ENCODE measurements around the gene NEDD4L.

NEDD4L gene

GRCh38 chr18:58052960-58053359, 8.9 kb downstream of the NEDD4L start:
- no peak for DNase-seq (ENCODE audit: low read depth)

- no peak for DNase-seq (ENCODE audit: low read depth)
Measured at GRCh38 chr18:58054041-58054781, 10.2 kb downstream of the NEDD4L start.

GRCh38 chr18:58055890-58056558, 12.0 kb downstream of the NEDD4L start:
- no peak for DNase-seq (ENCODE audit: low read depth)

- no peak for DNase-seq (ENCODE audit: low read depth)
Measured at GRCh38 chr18:58056852-58057251, 12.8 kb downstream of the NEDD4L start.

- no peak for DNase-seq (ENCODE audit: low read depth)
Measured at GRCh38 chr18:58057291-58057965, 13.4 kb downstream of the NEDD4L start.

GRCh38 chr18:58058720-58059119, 14.7 kb downstream of the NEDD4L start:
- DNase-seq (ENCODE audit: low read depth): no peak

GRCh38 chr18:58060254-58060653, 16.2 kb downstream of the NEDD4L start:
- DNase-seq (ENCODE audit: low read depth): no peak

GRCh38 chr18:58061349-58061748, 17.3 kb downstream of the NEDD4L start:
- no peak for DNase-seq (ENCODE audit: low read depth)

- DNase-seq (ENCODE audit: low read depth): no peak
Measured at GRCh38 chr18:58064406-58064998, 20.5 kb downstream of the NEDD4L start.

- no peak for DNase-seq (ENCODE audit: low read depth)
Measured at GRCh38 chr18:58065956-58066355, 21.9 kb downstream of the NEDD4L start.

GRCh38 chr18:58067601-58068000, 23.6 kb downstream of the NEDD4L start:
- DNase-seq (ENCODE audit: low read depth): no peak

GRCh38 chr18:58069099-58069498, 25.1 kb downstream of the NEDD4L start:
- DNase-seq (ENCODE audit: low read depth): no peak

- no peak for DNase-seq (ENCODE audit: low read depth)
Measured at GRCh38 chr18:58069721-58070292, 25.8 kb downstream of the NEDD4L start.

- no peak for DNase-seq (ENCODE audit: low read depth)
Measured at GRCh38 chr18:58076052-58076451, 32.0 kb downstream of the NEDD4L start.

GRCh38 chr18:58077329-58077728, 33.3 kb downstream of the NEDD4L start:
- no peak for DNase-seq (ENCODE audit: low read depth)

GRCh38 chr18:58078889-58079573, 35.0 kb downstream of the NEDD4L start:
- no peak for DNase-seq (ENCODE audit: low read depth)

GRCh38 chr18:58080451-58080850, 36.4 kb downstream of the NEDD4L start:
- no peak for DNase-seq (ENCODE audit: low read depth)

- no peak for DNase-seq (ENCODE audit: low read depth)
Measured at GRCh38 chr18:58087928-58088690, 44.1 kb downstream of the NEDD4L start.

- DNase-seq (ENCODE audit: low read depth): no peak
Measured at GRCh38 chr18:58088691-58089065, 44.7 kb downstream of the NEDD4L start.

GRCh38 chr18:58091099-58091611, 47.1 kb downstream of the NEDD4L start:
- DNase-seq (ENCODE audit: low read depth): no peak

GRCh38 chr18:58093311-58093803, 49.3 kb downstream of the NEDD4L start:
- no peak for DNase-seq (ENCODE audit: low read depth)

Data from HS-5 (cell line).